ENCODE measurements around the gene RASGRP1.
A peak's percentile ranks its signal among the peaks of the same experiment; 100 is the strongest.
"Not testable (repeated sequence)": the region's sequence is repeated elsewhere in the genome, so short reads cannot be mapped to it uniquely, and the experiment has no call there.

Gene RASGRP1

DNA sequence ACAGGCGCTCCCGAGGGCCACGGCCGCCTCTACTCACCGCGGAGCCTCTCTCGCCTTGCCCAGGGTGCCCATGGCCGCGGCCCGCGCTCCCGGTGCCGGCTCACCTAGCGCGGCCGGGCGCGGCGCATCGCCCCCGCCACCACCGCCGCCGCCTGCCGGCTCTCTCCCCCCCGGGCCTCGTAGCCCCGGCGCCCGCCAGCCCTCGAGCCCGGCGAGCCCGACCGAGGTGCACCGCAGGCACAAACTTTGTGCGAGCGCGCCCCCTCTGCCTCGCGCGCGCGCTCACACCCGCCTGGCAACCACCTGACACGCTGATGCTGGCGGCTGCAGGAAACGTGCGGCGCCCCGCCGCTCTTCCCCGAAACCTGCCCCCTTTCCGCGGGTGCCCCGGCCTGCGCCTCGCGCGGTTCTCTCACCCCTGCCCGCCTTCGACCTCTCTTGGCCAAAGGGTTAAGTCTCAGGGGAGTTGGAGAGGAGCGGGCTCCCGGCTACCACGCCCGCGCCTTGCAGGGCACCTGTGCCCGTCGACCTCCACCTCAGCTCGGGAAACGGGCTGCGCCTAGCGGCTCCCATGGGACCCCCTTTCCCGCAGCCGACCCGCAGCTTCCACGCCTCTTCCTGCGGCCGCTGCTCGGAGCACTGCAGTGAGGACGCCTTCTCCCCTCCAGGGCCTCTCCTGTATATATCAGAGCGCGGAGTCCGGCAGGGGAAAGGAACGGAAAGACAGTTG lies at the start of gene RASGRP1:
RASGRP1 (minus strand) TSS at position 258 of the 730 bp plus-strand sequence; CDS start at position 72, 186 bp downstream.
- DNase-seq, result peak; percentile 13

DNA sequence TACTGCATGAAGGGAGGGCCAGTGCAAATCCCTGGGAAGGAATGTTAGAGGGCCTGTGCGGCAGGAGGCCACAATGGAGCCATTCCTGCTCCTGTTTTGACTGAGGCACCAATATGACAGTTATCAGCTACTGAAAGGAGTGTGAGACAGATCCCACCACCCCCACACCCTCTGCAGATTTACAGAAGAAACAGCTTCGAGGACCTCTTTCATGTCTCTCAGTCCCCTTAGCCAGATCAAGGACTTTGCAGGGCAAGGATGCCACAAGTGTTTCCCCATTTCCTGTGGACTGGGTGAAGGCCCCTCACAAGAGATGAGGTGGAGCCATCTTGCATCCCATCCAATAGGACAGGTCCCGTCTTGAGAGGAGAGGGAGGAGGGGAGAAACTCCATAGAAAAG lies 48.5 kb upstream of the RASGRP1 start:
- DNase-seq, result no peak

DNA sequence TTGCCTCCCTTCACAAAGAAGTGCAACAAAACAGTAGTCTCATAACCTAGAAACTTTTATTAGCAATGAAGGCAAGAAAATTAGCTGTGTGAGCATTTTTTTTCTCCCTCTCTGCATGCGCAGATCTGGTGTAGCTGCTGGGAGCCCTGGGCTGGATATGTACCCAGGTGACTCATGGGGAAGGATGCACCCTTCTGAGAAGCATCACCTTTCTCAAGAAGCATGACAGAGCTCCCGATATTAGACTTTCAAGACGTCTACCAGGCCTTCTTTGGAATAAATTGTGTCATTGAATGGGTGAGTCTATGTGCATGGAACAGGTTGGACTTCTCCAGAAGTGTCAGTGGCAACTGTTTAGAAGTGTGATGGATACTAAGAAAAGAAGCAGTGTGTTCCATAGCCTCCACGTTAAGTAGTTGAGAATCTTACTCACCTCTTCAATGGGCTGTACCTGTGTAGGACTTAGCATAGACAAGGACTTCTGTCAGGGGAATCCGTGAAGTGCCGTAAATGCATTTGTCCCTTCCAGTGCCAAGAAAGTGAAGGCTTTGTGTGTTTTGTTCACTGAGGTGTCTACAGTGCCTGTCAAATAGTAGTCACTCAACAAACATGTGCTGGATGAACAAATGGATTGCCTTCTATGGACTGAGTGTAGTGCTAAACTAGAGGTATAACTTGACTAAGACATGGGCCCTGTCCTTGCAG lies 47.7 kb upstream of the RASGRP1 start:
- no peak for DNase-seq

DNA sequence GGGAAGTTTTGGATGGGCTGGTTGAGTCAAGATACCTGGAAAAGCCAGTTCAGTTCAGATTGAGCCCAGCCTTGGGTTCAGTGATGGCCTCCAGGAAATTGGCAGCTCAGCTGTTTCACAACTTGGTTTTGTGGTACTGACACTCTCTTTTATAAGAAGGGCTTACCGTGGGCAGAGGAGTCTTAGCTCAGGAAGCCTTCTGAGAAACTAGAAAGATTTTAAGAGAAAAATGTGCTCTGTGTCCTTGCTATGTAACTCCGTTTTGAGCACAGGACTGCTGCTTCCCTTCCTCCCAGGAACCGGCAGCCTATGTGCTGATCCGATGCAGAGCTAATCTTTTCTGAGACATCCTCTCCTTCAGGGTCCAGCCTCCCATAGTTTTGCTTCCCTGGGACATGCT lies 46.6 kb upstream of the RASGRP1 start:
- no peak for DNase-seq

DNA sequence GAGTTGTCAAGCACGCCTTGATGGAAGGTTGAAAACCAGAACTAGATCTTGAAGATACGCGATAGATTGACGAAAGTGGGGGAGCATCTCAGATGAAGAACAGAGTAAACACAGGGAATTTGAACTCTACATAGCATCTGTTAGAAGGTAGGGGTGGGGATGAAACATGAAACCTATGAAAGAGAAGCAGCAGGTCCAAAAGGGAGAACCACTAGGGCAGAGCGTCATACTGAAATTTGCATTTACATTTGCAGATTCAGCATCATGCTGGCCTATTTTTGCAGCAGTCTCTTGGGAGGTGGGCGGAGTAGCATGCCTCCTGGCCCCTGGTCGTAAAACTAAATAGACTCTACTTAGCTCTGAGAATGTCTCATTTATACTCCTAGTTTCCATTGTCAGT lies 46.1 kb upstream of the RASGRP1 start:
- no peak for DNase-seq

DNA sequence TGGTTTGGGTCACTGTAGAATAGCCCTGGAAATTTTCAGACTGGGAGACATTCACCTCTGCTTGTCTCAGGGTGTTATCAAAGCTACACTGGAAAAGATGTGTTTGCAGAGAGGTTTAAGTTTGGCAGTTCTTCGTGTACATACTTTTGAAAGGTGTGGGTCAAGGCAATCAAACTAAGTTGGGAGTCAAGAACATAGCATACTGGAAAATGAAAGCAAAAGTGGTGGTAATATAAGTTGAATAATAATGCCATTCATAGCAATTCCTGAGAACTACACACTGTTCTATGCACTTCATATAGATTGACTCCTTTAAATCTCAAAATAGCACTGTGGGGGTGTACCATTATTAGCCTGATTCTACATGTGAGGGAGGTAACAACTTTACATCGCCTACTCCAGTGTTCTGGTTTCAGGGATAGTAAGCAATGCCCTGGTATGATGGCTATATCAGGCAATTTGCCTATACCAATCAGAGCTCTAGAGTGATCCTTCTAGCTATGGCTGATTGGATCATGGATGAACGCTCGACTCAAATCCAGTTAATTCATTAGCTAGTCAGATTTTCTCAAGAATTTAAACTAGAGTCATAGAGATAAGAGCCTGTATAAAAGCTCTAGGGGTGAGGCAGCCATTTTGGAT lies 44.6 kb upstream of the RASGRP1 start:
- no peak for DNase-seq

DNA sequence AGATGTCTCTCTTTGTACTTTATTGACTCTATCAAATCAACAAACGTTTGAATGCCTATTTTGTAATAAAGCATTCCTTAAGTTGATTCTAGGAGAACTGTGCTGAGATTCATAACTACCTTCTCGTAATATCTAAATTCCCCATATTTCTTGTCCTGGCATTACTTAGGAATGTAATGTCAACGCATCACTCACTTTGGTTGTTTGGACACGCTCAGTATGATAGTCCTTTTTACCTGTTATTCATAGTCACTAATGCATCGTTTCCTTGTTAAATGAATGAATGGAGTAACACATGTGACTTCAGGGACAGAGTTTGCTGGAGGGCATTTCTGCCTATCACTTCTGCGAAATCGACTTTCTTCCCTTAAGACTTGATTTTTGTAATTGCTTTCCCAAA lies 44.1 kb upstream of the RASGRP1 start:
- DNase-seq, result no peak

DNA sequence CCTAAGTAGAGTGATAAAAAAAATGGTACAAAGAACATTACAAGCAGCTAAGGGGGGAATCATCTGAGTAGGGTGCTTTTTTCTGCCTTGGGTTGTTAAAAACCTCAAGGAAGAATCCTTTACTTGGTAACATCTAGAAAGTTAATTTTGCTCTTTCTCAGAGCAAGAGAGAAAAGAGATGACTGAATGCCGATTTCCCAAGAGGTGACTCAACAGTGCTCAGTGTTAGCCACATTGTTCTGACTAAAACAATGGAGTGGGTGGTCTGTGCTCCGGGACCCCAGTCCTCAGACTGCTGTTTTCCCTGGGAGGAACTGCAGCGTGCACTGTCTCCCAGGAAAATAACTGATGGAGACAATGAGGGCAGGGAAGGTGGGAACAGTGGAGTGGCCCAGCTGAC lies 41.1 kb upstream of the RASGRP1 start:
- no peak for DNase-seq

DNA sequence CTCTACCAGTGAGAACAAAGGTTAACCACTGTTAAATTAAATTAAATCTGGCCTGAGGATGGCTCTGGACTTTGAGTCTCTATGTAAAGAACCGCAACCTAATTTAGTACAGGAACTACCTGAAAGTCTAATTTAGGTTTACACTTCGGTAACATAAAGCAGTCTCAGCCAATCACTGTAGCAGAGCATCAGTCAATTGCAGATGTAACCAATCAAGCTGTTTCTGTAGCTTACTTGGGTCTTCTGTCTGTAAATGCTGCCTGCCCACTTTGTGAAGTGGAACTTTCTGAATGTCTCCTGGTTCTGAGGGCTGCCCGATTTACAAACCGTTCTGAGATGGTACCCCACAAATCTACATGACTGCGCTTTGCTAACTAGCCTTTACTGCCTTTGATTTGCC lies 39.1 kb upstream of the RASGRP1 start:
- no peak for DNase-seq

DNA sequence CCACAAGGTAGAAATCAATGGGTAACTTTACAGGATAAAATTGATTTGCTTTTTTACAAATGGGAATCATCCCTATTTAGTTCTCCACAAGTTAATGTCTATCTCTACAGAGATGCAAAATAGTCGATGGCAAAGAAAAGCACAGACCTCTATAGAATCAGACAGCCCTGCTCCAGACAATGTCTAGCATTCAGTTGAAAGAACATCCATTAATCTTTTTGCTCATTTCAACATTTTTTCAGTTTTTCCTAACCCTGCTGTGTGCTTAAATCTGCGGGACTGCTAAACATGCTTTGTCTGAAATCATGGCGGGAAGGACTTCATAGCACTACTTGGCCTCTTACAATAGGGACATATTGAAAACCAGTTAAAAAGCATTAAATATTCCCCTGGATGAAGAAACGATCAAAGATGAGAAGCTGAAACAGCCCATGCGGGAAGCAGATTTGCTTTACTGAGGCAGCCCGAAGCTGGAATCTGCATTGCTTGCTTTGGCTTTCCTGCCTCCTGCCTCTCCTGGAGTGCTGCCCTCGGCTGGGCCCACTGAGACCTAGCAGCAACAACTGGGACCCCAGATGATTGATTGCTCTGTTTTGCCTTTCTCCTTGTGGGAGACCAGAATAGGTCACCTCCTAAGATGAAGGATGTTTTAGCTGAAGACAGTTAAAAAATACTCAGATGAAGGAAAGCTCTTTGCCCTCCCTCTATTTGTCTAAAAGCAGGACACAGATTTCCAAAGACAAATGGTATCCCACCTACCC lies 38.5 kb upstream of the RASGRP1 start:
- DNase-seq, result no peak

DNA sequence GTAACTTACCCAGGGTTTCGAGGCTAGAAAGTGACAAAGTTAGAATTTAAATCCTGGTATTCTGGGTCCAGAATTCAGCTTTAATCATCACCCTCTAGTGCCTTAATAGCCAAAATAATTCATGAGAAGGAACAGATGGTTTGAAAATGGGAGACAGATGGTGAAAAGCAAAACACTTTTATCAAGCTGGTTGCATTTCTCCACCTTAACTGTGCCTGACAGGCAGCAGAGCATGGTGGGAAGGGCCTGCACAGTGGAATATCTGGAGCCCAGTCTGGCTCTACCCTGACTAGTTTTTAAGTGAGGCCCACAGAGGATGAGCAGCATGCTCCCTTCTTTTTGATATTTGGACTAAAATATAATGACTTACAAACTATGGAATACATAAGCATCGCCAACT lies 35.6 kb upstream of the RASGRP1 start:
- DNase-seq, result no peak

DNA sequence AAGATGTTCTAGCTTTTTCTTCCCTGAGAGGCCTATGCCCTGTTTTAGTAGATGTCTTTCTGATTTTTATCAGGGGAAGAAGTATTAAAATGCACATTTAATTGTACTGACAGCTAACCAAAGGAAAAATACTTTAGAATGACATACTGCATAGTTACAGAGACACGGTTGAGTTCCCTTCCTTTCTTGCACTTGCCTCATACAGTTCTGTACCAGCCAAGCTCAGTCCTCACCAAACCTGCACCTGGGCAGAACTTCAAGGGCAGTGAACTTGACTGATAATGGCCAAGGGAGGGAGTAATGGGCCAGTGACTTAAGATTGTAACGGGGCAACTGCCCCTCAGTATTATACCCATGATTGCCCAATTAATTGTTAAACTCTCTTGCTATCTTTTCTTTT lies 34.1 kb upstream of the RASGRP1 start:
- no peak for DNase-seq

DNA sequence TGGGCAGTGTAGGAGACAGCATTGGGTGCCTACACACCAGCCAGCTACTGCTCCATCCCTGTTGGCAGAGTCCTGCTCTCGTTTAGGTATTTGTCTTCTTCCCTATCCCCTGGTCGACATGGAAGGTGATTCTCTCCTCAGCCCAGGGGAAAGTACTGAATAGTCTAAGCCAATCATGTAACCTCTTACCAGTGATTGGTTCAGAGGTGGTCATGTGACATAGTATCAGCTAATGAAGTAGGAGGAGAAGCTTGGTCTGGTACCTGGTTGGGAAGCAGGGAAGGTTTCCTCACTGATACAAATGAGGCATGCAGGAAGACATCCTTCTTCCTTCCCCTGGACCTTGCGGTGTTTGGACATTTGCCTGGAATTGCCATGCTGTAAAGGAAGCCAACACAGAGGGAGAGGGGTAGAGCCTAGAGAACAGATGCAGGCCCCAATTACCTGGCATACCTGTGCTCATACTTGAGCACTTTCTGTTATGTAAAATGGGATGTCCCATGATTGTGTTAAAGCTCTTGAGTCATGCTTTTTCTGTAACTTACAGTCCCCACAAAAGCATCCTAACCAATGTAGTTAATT lies 32.7 kb upstream of the RASGRP1 start:
- DNase-seq, result no peak

DNA sequence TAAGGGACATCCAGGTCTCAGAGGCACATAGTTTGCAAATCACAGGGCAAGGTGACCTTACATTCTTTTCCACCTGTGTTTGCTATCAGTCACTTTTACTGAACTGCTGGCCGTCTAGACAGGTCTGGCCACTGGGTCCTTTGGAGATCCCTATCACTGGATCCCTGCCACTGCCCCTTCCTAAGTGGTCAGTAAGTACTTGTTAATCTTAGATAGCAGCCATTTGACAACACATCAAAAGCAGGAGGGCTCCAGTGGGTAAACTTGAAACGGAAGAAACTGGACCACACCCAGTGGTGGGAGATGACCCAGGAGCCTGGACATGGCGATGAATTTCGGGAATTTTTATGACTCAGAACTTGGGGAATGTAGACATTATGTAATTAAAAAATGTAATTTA lies 28.9 kb upstream of the RASGRP1 start:
- DNase-seq, result no peak

DNA sequence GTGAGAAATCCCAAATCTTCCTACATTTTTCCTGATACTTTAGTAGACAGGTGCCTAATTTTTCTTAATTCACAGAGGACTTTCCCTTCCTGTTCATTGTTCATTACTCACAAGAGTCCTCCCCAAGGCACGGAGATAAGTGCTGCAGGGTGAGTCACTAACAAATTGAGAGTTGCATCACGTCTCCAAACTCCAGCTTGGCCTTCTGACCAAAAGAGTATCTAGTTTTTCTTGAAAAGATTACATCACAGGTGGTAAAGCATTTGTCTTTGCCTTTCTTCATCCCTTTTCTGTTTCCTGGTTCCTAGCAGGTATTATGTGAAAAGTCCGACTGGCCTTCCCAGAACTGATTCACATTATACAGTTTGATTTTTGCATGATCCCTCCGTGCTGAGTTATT lies 24.9 kb upstream of the RASGRP1 start:
- DNase-seq, result peak; percentile 64

DNA sequence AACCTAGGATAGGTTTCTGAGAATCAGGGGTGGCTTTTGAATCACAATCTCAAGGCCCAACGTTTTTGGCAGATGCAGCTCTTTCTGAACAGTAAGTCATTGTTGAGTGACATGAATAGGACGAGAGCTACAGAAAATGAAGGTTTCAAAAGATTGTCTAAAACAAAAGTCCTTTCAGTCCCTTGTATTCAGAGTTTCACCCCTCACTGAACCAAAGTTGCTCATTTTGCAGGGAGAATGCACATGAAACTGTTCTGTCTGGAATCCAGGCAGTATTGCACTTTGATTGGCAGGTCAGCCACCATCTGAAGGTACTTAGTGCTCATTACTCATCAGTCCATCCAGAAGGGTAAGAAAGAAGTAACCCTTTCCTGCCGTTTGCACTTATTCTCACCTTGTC lies 24.1 kb upstream of the RASGRP1 start:
- no peak for DNase-seq

DNA sequence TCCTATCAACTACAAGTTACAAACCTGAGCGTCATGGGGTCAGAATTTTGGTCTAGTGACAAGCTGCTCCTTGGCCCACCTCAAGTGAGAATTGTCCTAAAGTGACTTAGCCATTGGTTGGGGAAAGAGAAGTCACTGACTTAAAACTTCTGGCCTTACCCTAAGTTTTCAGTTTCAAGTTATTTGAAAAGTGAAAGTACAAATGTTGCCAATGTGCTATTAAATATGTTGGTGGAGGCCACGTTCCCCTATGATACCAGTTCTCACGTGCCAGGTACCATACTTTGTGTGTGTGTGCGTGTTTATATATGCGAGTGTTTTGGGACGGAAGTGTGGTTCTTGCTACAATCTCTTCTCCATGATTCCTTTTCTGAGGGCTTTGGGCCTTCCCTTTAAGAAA lies 22.6 kb upstream of the RASGRP1 start:
- DNase-seq, result no peak

DNA sequence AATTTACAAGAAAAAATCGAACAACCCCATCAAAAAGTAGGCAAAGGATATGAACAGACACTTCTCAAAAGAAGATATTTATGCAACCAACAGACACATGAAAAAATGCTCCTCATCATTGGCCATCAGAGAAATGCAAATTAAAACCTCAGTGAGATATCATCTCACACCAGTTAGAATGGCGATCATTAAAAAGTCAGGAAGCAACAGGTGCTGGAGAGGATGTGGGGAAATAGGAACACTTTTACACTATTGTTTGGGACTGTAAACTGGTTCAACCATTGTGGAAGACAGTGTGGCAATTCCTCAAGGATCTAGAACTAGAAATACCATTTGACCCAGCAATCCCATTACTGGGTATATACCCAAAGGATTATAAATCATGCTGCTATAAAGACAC lies 21.4 kb upstream of the RASGRP1 start:
- not testable (repeated sequence) for DNase-seq

DNA sequence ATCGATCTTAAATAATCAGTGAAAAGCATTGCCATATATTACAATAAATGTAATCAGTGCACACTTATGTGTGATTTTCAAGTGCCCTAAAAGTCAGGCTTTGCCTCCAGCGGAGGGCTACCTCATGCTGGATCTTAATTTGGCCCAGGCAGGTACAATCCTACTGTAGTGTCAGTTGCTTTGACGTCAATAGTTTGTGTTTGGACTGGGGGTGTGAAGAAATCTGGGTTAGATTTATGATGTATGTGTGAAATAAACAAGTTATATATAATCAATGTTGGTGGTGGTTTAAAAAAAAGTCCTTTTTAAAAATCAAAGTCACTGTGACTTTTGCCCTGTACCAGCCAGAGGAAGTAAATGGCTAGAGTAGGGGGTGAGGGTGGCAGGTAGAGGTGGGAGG lies 14.0 kb upstream of the RASGRP1 start:
- no peak for DNase-seq

DNA sequence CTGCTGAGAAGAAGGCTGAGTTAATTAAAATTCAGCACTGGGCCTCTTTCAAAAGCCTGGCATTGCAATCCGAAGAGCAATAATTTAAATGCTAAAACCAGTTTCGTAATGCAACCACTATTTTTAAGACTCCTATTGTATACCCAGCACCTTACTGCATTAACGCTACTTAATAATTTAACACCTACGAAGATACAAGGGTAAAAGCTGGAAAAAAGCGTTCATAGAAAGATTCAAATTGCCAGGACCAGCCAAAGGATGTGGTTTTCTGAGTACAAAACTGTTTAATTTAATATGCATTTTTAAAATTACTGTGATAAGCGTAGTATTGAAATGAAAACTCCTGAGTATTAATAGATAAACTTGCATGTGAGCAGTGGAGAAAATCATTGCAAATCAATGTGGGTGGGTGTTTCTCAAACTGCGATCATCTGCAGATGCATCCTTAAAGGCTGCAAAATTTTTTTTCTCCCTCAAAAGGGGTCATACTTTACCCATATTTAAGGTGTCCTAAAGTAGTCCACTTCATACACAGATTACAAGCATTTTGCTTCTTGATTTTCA lies 12.9 kb upstream of the RASGRP1 start:
- no peak for DNase-seq

DNA sequence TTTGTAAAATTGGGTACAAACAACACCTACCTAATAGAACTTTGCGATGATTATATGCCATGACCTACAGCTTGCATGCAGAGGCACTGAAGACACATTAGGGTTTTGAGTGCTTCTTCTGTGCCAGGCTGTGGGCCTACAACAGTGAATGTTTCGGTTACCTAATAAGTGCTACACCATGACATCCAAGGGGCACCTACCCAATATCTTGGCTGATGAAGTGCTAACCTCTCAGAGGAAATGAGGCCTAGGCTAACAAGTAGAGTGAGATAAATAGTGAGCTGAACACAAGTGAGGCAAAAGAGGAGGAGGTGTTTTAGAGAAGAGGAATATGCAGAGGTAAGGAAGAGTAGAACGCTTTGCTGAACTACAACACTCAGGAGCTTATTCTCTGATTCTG lies 12.2 kb upstream of the RASGRP1 start:
- DNase-seq, result no peak

DNA sequence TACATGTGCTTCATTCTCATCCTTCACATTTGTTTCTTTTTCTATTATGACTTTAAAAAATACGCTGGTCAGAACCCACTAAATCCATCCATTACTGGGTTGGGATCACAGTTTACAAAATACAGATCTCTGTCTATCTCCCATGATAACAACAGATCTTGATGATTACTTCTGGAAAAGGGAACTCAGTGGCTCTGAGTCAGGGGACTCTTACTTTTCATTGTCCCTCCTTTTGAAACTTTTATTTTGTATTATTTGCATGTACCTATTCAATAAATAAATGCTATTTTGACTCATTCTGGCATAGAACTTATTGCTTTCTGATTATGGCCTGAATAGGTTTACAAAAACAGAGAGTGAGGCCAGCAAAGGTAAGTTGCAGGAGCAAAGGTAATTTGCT lies 11.6 kb upstream of the RASGRP1 start:
- DNase-seq, result no peak

DNA sequence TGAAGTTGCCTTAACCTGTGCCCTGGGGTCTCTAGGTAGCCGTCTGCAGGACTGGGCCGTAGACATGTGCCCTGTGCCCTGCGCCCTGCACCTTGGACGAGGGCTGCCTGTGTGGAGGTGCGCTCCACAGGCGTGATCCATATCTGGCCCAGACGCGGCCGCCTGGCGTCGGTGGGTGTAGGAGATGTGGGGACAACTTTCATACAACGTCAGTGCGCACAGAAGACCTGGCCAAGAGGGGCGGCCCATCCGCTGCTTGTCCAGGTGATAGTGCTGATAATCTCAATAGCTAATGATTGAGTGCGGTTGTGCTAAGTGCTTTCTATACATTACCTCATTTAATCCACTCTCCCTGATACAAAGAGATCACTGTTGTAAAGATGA lies 665 bp upstream of the RASGRP1 start:
- DNase-seq, result no peak
